Right lobe of liver (tissue), 4 donors: ENCODE results near the gene ATF7IP.

ENCODE experiments used
- CTCF ChIP-seq, 4 donors: fragments of 200-600 bp in 3 of 4; fragments of 450-650 bp in 1 of 4; IDR thresholded peaks; one replicate each; pipeline versions ENCODE4 v1.5.1 to v1.8.0; 2016 to 2022; ENCODE audit warnings: antibody characterized with exemption in 4 of 4, mild to moderate bottlenecking in 2 of 4
- POLR2A ChIP-seq: fragments of 450-650 bp; IDR thresholded peaks from one replicate; pipeline ENCODE4 v1.6.1; 2017; ENCODE audit warnings: antibody characterized with exemption, mild to moderate bottlenecking
- donor health status: DM: no; HTN: no; CAD: no.
- donor health status: DM: no; HTN: no; CAD: no.
- donor health status: DM: no; HTN: yes; CAD: no.

GRCh38 chr12:14373217-14373616, 7.7 kb downstream of the ATF7IP start:
- TF ChIP-seq CTCF (IDR thresholded peaks at IDR 0.05) = no peak
- TF ChIP-seq POLR2A = no peak
